ENCODE results near the gene FBXO2. TPM values are rescaled to one million over a fixed set of nuclear protein-coding genes. Genes with fewer than 3 reads are reported as not detected.

The FBXO2 gene
- 21.9 and 37.3 TPM in 2 replicates for total RNA-seq

GRCh38 chr1:11654137-11654938 lies at the start of gene FBXO2, which contains the start of gene FBXO44:
TSS of gene FBXO2 (minus strand) at chr1:11654429. CDS start at chr1:11654340, 89 bp downstream.
TSS of gene FBXO44 (plus strand) at chr1:11654877. CDS start at chr1:11655836, 959 bp downstream.

GRCh38 chr1:11691302-11691914 lies 37.2 kb upstream of the FBXO2 start, which contains the start of gene DRAXIN:
TSS of gene DRAXIN (plus strand) at chr1:11691710. CDS start at chr1:11706259, 14,549 bp downstream.

GRCh38 chr1:11681071-11681771 lies 27.0 kb upstream of the FBXO2 start, which contains the start of gene MAD2L2:
TSS of gene MAD2L2 (minus strand) at chr1:11681148. CDS start at chr1:11680601, 547 bp downstream.

Other genes starting within 250 kb of the FBXO2 start
- 0.37 and 0.71 TPM in 2 replicates for gene DISP3, start 175.3 kb downstream of the FBXO2 start, total RNA-seq
- gene FBXO44, start 448 bp upstream of the FBXO2 start, total RNA-seq: 12.0 and 14.7 TPM in 2 replicates
- 14.3 and 15.3 TPM in 2 replicates for gene FBXO6, start 9.8 kb upstream of the FBXO2 start, total RNA-seq
- gene MAD2L2, start 26.7 kb upstream of the FBXO2 start, total RNA-seq: 56.6 and 58.2 TPM in 2 replicates
- 0.07 TPM in 1 of 2 replicates, not detected in the other for gene DRAXIN, start 37.3 kb upstream of the FBXO2 start, total RNA-seq
- gene AGTRAP, start 81.7 kb upstream of the FBXO2 start, total RNA-seq: 89.7 and 119 TPM in 2 replicates
- not detected in 2 replicates for gene C1orf167, start 107.8 kb upstream of the FBXO2 start, total RNA-seq
- gene MTHFR, start 151.5 kb upstream of the FBXO2 start, total RNA-seq: 10.2 and 13.8 TPM in 2 replicates
- gene CLCN6, start 151.8 kb upstream of the FBXO2 start, total RNA-seq: 4.4 and 7.1 TPM in 2 replicates
- not detected in 2 replicates for gene NPPA, start 193.4 kb upstream of the FBXO2 start, total RNA-seq
- not detected in 2 replicates for gene NPPB, start 204.5 kb upstream of the FBXO2 start, total RNA-seq

Data from airway epithelial cell (primary cell).